ENCODE measurements around the gene CCL25.
"Not testable (repeated sequence)": the region's sequence is repeated elsewhere in the genome, so short reads cannot be mapped to it uniquely, and the experiment has no call there.

- not testable (repeated sequence) for TF ChIP-seq CTCF, POLR2A, POLR2AphosphoS5 (IDR thresholded peaks at IDR 0.05)
Measured at GRCh38 chr19:8101910-8102309, 49.4 kb downstream of the CCL25 start.
